G401 (cell line): ENCODE measurements around the gene CLDN22. TPM values are rescaled to one million over a fixed set of nuclear protein-coding genes. Genes with fewer than 3 reads are reported as not detected.

Experiments
- DNase-seq: peaks from one replicate; pipeline ENCODE4 v3.0.0-alpha.2; 2015; ENCODE audit warnings: low spot score
- in situ Hi-C: cut with HindIII; loops from 2 replicates; pipeline ENCODE4 v1.10.0; 2016; ENCODE audit warnings: low sequenced_read_pairs, mixed read lengths
- total RNA-seq: library from RNA; depleted of rRNA; stranded (reverse); fragments of >200 nt; shearing (Covaris generic); gene quantifications from 2 replicates; pipeline ENCODE4 v1.2.3, GENCODE V29; 2014; rRNA removed

The CLDN22 gene
- not detected in 2 replicates for total RNA-seq

DNA sequence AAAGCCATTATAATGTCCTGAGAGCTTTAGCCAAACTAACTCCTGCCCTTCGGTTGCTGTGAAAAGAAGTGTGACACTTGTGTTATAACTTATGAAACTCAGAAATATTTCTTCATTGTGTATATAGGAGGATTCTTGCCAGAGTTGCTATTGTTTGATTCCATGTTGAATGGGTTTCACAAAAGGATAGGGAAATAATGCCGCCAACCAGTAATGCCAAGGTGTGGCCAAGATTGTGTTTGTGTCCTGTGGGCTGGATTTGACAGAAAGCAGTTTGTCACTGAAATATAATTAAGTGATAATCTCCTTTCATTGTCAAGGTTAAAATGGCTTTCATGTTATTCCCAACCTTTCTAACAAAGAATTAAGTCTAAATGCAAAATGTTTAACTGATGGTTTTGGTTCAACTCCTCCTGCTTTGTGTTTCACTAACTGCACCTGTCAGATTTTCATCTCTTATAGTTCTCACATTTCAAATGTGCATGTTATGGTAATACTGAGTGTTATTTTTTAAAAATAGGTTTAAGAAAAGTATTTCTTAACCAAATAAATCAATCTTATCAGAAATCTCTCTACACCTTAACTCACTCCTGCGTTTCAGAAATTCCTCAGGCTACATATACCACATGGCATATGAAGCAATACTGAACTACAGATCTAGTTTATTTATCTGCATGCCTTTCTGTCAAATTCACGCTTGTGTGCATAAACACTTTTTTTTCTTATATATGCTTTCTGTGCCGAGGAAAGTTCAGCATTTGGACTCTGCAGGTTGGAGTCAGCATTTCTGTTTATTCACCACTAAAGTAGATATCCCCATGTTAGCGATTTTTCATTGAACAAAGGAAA, at the start of gene CLDN22:
Gene CLDN22 (minus strand): TSS at position 66 of the 849 bp plus-strand sequence. CDS start 58 bp downstream, at position 8.
- in situ Hi-C loops: no loop called here
- no peak for DNase-seq

DNA sequence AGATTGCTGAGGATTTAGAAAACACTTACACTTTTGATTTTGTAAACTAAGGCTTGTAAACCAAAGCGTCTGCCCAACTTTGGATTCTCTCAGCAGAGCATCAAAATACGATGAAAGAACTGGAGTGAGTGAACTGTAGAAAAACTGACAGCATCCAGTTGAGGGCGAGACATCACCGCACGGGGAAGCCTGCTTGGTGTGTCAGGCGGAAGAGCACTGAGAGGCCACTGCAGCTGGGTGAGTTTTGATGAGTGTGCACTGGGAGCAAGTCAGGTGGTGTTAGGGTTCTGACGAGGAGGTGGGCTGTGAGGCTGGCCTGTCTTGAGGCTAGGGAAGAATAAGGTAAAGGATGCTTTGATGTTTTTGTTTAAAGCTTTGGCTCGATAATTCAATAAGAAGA, 49.0 kb upstream of the CLDN22 start:
- DNase-seq: no peak
- in situ Hi-C loops: no loop called here

DNA sequence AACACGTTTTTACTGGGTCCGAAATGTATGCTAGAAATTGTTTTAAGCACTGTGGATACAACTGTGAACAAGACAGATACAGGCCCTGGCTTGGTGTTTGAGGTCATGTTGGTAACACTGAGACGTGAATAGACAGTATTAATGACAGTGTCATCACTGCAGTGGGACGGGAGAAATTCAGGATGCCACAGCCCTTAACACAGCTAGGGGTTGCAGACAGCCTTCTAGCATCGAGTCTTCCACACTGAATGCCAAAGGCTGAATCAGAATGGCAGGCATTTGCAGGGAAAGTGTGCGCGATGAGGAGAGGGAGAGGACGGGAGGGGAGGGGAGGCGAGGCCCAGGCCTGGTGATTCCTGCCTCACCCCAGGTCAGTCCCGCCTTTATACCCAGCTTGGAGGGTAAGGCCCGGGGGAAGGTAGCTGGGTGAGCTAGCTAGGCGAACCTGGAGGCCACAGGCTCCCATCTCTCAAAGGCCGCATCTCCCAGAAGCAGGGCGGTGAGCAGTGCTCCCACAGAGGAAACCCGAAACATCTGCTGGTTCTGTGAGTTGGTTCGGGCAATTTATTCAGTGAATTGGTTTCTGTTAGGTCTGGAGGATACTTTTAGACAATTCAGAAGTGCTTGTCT, 46.2 kb upstream of the CLDN22 start:
- in situ Hi-C loops: no loop called here
- DNase-seq: no peak

DNA sequence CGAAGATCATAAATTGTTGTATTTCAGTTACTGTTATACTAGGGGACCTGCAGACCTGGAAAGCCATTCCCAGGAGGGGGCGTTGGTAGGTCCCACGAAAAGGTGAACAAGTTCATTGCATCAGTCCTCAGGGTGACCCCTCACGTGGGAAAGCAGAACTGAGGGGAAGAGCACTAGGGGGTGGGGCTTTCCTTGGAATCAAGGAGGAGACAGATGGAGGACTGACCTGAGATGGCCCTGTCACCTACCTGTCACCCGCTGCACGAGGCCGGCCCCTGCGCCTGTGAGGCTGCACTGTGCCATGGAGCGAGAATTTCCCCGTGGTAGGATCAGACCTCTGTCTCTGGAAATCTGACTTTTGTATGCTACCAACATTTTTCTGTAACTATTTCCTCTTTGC, 43.9 kb upstream of the CLDN22 start:
- in situ Hi-C loops: no loop called here
- no peak for DNase-seq

DNA sequence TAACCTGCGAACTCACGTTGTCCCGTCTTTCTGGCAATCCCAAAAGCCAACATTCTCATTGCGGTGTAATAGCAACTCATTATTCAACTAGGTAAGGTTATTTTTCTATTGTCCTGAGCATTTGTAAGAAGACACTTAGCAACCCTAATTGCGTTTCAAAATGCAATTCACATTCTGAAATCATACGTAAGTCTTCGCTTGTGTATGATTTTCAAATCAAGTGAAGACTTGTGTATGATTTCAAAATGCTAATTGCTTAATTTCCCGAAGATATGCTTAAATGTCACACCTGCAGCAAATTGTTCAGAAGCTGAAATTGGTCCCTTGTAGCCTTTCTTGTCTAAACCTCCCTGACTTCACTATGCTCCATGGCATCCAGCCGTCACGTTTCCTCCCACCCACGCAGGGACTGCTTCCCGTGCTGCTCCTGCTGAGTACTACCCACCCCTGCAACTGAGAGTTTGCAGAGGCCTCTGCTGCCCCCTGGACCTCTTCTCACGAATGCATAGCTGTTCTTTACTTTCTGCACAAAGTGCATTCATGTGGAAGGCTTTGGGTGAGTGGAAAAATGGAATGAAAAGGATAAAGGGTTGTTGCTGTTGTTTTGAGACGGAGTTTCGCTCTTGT, 43.0 kb upstream of the CLDN22 start:
- no peak for DNase-seq
- in situ Hi-C loops: no loop called here

DNA sequence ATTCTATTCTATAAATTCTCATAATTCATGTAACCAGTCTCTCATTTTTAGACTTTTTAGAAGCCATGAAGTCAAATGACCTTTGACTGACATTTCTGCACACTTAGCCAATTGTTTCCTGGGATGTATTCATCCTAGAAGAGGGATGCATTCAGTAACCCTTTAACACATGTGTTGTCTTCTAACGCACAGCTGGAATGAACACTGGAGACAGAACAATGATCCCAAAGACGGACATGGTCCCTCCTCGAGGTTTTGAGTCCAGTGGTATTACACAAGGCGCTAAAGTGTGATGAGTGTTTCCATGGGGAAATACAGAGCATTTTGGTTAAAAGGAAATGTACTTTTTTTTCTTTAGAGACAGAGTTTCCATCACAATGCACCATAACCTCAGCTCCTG, 42.0 kb upstream of the CLDN22 start:
- no peak for DNase-seq
- in situ Hi-C loops: no loop called here

DNA sequence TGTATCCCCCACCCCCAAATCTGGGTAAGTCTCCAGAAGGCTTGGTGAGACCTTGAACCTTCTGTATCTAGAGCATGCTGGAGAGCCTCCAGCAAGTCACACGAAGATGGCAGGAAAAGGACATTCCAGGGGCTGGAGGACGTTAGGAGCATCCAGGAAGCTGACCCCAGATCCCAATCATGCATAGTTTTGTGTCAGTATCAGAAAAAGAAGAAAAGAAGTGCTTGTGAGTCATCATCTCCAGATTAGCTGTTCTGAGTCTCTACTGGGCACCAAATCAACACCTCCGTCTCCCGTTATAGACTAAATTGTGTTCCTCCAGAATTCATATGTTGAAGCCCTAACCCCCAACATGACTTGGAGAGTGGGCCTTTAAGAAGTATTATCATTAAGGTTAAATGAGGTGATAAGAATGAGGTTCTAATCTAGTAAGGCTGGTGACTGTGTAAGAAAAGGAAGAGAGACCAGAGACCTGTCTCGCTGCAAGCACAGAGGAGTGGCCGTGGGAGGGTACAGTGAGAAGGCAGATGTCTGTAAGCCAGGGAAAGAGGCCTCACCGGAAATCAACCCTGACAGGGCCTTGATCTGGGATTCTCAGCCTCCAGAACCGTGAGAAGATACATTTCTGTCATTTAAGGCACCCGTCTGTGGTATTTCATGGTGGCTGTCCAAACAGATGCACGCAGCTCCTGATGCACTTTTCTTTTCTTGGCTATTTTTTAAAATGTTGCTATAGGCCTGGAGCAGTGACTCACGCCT, 40.3 kb upstream of the CLDN22 start:
- DNase-seq: no peak
- in situ Hi-C loops: no loop called here

DNA sequence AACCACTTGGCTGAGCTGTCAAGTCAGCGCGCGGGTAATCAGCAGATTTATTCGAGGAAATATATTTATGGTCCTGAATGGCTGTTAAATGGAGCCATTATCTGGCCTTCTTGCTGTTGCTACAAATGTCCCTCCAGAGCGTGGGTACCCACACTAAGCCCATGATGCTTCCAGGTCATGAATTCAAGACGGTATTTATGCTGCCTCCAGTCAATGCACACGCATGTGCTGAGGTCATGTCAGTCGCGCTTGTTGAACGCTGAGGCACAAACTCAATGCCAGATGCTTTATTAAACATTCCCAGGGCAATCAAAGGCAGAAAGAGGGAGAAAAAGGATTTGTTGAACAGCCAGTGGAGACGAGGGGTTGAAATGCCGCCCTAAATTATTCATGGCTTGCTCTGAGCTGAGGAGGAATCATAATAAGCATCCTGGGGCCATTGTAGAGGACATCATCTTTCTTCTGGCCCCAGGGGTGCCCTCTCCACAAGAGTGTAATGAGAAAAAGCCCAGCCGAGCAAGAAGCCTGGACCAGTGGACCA, 38.2 kb upstream of the CLDN22 start:
- no peak for DNase-seq
- in situ Hi-C loops: no loop called here

DNA sequence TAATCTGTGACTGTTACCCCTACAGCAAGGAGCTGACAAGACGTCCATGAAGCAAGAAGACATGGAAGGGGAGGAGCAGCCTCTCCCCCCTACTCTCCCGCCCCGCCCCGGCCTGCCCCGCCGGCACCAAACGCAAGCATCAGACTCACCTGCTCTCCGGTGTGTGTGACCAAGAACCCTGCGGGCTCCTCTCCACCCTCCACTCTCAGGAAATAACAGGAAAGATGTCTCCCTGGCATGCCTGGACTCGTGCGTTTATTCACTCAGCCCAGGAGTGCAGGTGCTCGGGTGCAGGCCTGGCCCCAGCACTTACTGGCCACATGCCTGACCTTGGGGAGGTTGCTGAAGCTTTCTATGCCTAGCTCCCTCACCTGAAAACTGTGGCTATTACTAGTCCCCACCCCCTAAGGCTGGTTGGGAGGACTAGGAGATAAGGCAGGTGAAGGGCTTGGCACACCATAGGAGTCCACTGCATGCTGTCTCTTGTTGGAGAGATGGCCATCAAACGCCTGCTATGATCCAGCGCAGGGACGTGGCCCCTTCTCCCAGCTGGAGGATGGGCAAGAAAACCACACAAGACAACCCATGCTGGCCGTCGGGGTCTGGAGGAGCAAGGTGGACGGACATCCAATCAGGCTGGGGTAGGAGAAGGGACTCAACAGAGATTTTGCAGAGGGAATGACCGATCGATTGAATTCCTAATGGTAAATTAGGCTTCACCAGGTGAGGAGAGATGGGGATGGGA, 37.0 kb upstream of the CLDN22 start:
- in situ Hi-C loops: no loop called here
- no peak for DNase-seq

DNA sequence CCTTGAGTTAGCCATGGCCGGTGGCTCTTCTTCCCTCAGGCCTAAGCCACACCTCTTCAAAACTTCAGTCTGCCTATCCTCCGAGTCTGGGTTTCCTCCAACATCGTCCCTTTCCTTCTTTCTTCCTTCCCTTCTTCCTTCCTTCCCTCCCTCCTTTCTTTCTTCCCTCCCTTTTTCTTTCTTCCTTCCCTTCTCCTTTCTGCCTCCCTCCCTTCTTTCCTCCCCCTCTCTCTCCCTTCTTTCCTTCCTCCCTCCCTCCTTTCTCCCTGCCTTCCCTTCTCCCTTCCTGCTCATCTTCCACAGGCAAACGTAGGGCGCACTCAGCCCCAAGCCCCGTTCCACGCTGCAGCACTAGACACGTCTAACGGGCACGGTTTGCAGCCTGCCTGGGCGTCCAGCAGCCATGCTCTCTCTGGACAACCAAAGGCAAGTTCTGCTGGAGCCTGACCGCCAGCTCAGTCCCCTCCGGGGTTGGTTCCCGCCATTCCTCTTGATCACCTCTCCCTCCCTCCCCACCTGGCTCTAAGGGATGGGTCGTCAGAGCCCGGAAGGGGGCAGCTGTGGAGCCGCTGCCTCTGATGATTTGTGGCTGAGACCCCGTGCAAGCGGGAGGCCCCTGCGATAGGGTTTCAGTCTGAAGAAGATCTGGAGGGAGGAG, 36.2 kb upstream of the CLDN22 start:
- DNase-seq: no peak
- in situ Hi-C loops: no loop called here

DNA sequence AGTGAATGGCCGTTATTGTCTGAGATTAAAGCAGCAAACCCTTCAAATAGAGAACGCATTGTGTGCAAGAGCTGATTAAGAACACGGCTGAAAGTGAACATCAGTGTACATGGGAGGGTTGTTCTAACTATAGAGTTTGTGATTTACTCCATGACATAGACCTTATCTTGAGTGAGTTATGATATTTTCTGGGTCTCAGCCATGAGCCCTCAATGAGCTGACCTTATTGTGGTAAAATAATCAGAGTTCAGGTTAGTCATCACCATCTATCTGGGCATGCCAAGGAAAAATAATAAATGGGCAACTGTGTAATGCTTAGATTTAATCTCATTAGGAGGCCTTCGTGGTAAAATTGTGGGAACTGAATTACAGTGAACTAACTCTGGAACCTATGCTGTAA, 35.3 kb upstream of the CLDN22 start:
- in situ Hi-C loops: no loop called here
- DNase-seq: no peak

DNA sequence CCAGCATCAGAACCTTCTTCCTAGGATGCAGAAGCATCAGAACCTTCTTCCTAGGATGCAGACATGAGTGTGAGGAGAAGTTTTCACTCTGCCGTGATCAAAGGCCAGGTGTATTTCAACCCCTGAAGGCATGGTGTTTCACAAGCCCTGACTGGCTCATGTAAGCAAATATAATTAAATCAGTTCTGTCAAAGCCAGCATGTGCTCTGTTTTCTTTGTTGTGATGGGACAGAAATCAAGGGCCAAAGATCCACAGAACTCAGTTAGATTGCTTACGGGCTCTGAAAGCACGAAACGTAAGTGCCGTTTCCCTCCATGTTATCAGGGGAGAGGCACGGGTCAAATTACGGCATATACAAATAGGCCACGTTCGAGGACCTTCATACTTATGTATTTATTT, 34.1 kb upstream of the CLDN22 start:
- DNase-seq: no peak
- in situ Hi-C loops: no loop called here

DNA sequence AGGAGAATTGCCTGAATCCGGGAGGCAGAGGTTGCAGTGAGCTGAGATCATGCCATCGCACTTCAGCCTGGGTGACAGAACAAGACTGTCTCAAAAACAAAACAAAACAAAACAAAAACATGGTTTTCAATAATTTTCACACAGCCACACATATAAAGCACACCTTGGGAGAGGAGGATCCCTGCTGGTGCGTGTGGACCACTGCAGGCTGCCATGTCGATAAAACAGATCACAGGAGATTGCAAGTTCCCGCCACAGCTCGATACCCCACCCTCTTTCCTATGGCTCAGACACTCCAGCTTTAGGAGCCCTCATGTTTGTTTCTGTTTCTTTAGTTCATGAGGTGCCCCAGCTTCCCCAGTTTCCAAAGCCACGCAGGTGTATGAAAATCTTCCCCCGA, 33.5 kb upstream of the CLDN22 start:
- in situ Hi-C loops: no loop called here
- no peak for DNase-seq

DNA sequence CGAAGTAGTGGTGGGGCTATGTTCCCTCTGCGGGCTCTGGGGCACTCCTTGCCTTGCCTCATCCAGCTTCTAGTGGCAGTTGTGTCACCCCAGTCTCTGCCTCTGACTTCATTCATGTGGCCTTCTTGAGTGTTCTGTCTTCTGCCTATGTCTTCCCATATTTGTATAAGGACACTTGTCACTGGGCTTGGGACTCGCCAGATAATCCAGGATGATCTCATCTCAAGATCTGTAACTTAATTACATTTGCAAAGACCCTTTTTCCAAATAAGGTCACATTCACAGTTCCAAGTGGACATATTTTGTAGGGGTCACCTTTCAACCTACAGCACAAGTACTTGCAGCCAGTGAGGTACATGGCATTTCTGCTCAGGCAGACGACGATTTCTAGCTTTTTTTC, 32.5 kb upstream of the CLDN22 start:
- in situ Hi-C loops: no loop called here
- no peak for DNase-seq

DNA sequence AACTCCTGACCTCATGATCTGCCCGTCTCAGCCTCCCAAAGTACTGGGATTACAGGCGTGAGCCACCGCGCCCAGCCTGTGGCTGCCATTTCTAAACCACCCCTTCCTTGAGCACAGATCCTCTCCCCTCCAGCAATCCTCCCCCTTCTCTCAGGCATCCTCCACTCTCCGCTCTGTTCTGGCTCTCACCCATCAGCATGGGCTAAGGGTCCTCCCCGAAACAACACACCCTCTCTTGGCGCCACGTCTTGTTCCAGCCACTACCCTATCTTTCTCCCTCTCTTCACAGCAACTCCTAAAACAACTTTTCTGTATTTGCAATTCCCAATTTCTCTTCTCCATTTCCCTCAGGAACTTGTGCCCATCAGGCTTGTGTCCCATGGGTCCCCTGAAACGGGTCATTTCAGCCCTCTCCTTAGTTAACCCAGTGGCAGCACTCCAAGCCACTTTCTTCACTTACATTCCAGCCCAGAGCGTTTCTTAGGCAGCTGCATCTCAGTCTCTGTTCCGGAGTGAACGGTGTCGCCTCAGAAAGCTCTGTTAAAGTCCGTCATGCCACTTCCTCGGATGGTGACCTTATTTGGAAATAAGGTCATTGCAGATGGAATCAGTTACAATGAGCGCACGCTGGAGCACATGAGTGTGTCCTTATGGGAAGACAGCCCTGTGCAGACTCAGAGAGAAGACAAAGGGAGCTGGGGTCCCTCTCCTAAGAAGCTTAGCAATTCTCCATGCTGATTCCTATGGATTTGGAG, 30.4 kb upstream of the CLDN22 start:
- DNase-seq: no peak
- in situ Hi-C loops: no loop called here

DNA sequence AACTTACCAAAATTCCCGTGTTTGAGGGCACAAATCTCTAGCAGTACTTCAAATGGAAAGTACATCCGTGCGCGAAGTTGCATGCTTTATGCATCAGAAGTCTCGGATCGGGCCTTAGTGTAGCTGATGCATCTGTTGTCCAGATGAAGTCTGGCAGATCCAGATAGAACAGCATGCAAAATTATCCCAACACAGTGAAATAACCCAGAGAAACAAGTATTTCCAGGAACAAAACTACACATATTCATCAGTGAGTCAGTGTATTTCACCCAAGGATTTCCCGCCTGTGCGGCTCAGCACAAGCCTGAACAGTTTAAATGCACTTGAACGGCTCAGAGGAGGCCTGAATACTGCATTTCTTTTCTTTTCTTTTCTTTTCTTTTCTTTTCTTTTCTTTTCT, 29.6 kb upstream of the CLDN22 start:
- in situ Hi-C loops: no loop called here
- no peak for DNase-seq

DNA sequence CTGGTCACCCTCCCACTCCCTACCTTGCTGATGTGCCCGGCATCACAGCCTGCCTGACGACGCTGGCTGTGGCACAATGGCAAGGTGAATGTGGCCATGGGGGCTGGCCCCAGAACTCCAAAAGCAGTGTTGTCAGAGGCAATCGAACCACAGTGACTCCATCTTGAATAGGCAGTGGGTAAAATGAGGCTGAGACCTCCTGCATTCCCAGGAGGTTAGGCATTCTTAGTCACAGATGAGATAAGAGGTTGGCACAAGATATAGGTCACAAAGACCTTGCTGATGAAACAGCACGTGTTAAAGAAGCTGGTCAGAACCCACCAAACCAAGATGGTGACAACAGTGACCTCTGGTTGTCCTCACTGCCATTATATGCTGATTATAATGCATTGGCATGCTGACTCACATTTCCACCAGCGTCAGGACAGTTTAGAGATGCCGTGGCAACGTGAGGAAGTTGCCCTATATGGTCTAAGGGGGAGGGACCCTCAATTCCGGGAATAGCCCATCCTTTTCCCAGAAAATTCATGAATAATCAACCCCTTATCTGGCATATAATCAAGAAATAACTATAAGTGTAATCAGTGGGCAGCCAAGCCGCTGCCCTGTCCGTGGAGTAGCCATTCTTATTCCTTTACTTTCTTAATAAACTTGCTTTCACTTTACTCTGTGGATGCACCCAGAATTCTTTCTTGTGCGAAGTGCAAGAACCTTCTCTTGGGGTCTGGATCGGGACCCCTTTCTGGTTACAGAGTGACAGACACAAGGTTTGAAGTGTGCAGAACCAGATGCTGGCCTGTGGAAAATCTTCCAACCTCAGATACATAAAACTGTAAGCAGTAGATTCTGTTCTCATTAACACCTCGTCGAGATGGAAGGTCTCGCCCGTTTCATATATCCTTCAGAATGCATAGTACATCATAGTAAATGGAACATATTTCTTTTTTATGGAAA, 28.9 kb upstream of the CLDN22 start:
- in situ Hi-C loops: no loop called here
- DNase-seq: no peak
